Posterior vena cava (tissue), 2 donors: Measurements from ENCODE around the gene DDX23. TPM values are rescaled to one million over a fixed set of nuclear protein-coding genes. Genes with fewer than 3 reads are reported as not detected.
"Not testable (repeated sequence)": the region's sequence is repeated elsewhere in the genome, so short reads cannot be mapped to it uniquely, and the experiment has no call there.

Experiments used
- DNase-seq: peaks from one replicate; pipeline ENCODE4 v3.0.0-alpha.2; 2020; ENCODE audit warnings: low spot score
- intact Hi-C, 2 donors: fragments of 100-400 bp; cut with DNase I; formaldehyde crosslinking; loops; one replicate each; pipeline versions ENCODE4 v1.14.1 to v1.14.2; 2022 to 2023
- total RNA-seq, 2 donors: library from RNA; stranded (reverse); fragmentation: NEBNext Ultra II Directional; extraction: Animal tissue kit (Norgen Biotek cat#: 25700); gene quantifications; one replicate each; pipeline ENCODE4 v1.2.1, GENCODE V29; 2021
- donor health status: DM: yes; HTN: yes; CAD: no.
- donor health status: DM: yes; HTN: yes; CAD: no.

Gene DDX23
- total RNA-seq, 2 donors from 2014 or later, result 40.7 to 48.6 TPM

- DNase-seq, result peak; percentile 93
- intact Hi-C loops, result no loop called here
Observed at GRCh38 chr12:48865281-48866051, 13.5 kb upstream of the DDX23 start, which contains the start of gene RND1. Gene RND1 (minus strand): TSS chr12:48865870. CDS start chr12:48865767, 103 bp downstream.

- intact Hi-C loops, result no loop called here
- DNase-seq, result no peak
Observed at GRCh38 chr12:48863291-48863690, 11.3 kb upstream of the DDX23 start.

DNA sequence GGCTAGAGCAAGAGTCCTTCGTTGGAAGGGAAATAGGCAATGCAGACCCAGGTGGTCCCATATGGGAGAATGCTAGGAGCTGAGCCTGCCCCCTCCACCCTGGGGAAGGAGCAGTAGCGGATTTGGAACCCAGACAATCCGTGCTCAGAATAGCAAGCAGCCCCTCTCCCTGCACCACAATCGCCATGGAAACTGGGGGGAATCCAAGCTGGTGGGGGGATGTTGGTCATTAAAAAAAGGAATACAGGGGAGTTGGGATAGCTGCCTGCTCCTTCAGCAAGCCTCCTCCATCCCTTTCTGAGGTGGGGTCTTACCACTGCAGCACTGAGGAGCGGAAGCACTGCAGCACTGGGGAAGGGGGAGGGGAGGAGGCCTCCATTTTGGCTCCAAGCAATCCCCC lies 10.8 kb upstream of the DDX23 start:
- DNase-seq, result no peak
- intact Hi-C loops, result no loop called here

GRCh38 chr12:48861111-48861510 lies 9.1 kb upstream of the DDX23 start:
- DNase-seq, result no peak
- intact Hi-C loops, result no loop called here

GRCh38 chr12:48860236-48860635 lies 8.3 kb upstream of the DDX23 start:
- DNase-seq, intact Hi-C loops: not testable (repeated sequence)

GRCh38 chr12:48859607-48860006 lies 7.6 kb upstream of the DDX23 start:
- intact Hi-C loops, result no loop called here
- DNase-seq, result no peak

DNA sequence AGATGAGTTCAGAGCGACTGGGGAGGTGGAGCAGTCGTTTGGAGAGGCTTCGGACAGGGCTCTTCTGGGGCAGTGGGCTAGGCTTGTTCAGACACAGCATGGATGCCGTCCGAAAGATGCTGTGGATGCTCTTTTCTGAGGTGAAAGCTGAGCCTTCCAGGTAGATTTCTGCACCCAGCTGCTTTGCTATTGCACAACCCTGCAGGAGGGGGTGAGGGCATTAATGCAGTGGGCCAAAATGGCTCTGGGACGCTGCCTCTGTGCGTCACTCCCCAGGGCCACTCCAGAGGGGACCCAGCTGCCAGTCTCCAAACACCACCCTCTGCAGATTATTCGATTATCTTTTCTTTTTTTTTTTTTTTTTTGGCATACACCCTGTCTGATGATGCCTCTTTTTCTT lies 6.1 kb upstream of the DDX23 start:
- DNase-seq, result no peak
- intact Hi-C loops, result no loop called here

GRCh38 chr12:48857278-48857994 lies 5.5 kb upstream of the DDX23 start:
- no peak for DNase-seq
- intact Hi-C loops, result loop anchor here (1.0 to 2.0 kb wide), 2 partner anchors 24 to 31 kb away; no protein-coding TSS in a partner anchor

GRCh38 chr12:48856379-48856778 lies 4.4 kb upstream of the DDX23 start:
- no peak for DNase-seq
- intact Hi-C loops, result loop anchor here in 1 of 2 donors (2.0 kb wide), 1 partner anchor 32 kb away; no protein-coding TSS in a partner anchor

DNA sequence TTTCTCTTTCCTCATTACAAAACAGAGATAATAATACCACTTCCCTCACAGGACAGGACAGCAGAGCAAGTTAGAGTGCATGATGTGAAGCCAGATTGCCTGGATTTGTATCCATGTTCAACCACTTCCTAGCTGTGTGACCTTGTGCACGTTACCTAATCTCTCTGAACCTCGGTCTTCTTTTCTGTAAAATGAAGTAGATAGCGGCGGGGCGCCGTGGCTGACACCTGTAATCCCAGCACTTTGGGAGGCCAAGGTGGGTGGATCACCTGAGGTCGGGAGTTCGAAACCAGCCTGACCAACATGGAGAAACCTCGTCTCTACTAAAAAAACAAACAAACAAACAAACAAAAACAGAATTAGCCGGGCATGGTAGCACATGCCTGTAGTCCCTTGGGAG lies 3.0 kb upstream of the DDX23 start:
- DNase-seq, intact Hi-C loops: not testable (repeated sequence)

DNA sequence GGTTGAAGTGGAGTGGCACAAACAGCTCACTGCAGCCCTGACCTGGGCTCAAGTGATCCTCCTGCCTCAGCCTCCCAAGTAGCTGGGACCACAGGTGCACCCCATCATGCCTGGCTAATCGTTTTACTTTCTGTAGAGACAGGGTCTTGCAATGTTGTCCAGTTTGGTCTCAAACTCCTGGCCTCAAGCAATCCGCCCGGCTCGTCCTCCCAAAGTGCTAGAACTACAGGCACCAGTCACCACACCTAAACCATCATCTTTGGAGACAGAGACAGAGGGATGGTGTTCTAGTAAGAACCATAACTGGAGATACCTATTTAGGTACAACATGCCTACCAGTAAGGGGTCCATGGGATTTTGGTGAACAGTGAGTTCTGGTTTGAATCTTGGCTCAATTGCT lies 2.5 kb upstream of the DDX23 start:
- DNase-seq, result no peak
- intact Hi-C loops, result no loop called here

DNA sequence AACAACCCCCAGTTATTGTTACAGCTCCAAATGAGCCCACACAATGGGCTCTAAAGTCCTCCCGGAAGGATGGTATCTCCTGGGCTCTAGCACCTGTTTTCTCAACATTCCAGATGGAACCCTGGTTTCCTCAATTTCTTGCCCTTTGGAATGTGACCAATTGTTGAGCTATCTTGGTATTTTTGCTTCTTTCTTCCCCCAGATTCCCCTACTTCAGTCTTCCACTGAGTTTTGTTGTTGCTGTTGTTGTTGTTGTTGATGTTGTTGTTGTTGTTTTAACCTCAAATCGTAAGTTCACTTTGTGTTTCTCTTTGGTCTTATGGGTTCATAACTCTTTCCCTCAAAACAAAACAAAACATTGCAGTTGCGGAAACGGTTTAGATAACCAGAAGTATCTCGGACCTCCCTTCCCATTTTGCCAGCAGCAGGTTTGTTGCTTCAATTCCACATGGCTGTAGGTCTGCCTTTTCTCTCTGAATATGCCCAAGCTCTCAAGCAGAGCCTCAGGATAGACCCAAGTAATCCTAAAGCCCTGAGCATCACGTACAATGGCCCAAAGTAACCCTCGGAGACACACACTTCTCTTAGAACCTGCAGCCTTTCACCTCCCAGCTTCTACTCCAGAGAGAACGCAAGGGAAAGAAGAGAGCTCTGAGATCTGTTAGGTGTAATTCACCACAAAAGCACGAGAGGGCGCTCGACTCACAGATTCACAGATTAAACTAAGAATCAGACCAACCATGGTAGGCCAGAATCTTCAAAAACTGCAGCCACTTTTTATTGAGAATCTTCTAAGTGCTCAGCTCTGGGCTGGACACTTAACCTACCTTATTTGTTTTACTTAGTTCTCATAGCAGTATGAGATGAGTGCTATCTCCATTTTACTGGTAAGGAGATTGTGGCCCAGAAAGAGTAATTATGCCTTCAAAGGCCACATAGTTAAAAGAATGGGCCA lies 1.0 kb upstream of the DDX23 start:
- peak; percentile 91 for DNase-seq
- intact Hi-C loops, result loop anchor here in 1 of 2 donors (2.0 kb wide), 1 partner anchor 38 kb away; no protein-coding TSS in a partner anchor

DNA sequence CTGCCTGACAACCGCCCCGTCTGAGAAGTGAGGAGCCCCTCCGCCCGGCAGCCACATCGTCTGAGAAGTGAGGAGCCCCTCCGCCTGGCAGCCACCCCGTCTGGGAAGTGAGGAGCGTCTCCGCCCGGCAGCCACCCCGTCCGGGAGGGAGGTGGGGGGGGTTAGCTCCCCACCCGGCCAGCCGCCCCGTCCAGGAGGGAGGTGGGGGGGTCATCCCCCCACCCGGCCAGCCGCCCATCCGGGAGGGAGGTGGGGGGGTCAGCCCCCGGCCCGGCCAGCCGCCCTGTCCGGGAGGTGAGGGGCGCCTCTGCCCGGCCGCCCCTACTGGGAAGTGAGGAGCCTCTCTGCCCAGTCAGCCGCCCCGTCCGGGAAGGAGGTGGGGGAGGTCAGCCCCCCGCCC lies 9.9 kb downstream of the DDX23 start:
- intact Hi-C loops, DNase-seq: not testable (repeated sequence)

GRCh38 chr12:48838048-48838447 lies 13.9 kb downstream of the DDX23 start:
- intact Hi-C loops, result no loop called here
- DNase-seq, result no peak

DNA sequence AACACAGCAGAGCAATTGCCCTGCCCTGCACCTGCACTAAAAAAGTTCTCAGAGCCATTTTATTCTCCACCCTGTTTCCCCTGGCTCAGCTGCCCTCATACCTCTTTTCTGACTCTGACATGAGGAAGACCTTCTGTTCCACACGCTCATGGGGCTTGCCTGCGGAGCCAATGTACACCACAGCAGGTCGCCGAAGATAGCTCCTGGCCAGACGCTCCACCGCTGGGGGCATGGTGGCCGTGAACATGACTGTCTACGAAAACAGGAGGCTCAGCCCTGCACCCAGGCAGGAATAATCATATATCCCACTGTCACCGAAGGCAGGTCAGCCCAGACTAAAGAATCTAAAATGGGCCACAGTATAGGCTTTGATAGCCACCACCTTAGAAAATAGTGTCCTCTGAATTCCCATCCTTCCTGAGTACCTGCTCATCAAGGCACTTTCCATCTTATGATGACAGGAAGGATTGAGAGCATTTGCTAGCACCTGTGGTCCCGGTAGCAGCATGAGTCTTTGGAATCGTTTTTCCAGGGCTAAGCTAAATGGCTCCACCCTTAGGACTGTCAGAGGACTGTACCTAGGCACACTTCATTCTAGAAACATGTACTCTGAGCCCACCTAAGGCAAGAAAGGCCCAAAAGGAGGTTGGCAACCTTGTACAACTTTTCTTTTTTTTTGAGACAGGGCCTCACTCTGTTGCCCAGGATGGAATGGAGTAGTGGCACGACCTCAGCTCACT lies 19.5 kb downstream of the DDX23 start:
- intact Hi-C loops, result no loop called here
- no peak for DNase-seq

DNA sequence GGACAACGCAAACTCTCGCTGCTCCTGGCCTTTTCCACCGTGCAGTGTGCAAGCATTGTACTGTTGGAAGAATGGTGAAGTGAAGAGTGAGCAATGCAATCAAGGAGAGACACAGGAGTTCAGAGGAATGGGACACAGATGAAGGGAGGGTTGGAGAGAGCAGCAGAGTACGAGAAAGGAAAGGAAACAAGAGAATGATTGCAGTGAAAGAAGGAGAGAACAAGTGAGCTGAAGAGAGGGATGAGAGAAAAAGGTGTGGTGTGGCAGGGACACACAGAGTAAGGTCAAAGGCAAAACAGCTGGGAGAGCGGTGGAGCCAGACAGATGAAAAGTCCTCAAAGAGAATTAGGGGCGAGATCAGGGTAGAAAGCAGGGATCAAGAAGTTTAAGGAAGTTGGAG lies 20.7 kb downstream of the DDX23 start:
- intact Hi-C loops, result no loop called here
- no peak for DNase-seq

DNA sequence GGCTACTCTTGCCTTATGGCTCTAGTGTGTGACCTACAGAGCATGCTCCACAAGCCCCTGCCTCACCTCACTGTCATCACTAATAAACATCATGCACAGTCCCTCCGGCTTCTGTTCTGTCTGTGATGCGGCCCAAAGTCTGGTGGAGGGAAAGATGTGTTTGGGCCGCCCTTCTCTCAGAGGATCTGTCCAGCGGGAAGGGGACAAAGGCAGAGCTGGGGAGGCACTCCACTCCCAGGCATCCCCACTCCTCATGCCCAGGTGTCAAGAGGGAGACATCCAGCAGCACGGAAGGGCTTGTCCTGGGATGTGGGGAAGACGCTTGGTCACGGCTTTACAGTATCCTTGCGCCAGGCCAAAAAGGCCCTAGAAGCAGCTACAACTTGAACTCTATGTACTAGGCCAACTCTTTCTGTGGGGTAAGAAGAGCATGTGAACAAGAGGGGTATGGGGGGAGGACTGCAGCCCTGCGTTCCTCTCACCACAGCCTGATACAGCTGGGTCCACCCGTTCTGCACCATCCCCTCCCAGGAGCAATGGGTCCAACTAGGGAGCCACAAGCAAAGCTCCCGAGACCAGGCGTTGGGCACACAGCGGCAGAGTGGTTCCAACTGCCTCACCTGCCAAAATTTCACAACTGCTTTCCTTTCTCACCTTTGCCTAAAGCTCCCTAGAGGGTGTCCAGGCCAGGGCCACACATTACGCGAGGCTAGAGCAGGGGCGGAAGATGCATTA lies 23.0 kb downstream of the DDX23 start:
- no peak for DNase-seq
- intact Hi-C loops, result no loop called here

DNA sequence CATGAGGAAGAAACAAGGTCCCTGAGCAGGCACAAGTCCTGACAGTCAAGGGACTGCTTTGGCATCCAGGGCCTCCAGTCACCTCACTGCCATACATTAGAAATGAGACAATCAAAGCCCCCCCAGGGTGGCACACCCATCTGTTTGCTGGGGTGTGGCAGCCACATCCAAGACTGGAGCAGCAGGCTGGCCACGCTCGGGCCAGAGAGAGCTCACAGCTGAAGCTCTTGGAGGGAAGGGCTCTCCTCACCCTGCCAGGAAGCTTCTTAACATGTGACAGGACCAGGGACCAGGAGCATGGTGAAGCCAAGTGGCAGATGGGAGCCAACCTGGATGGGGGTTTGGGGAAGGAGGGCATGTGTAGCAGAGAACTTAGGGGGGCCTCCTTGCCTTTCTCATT lies 23.7 kb downstream of the DDX23 start:
- no peak for DNase-seq
- intact Hi-C loops, result no loop called here
